22Rv1 (cell line): ENCODE measurements around the gene MEOX2.
A peak's percentile ranks its signal among the peaks of the same experiment; 100 is the strongest.

Experiments
- H3K27ac ChIP-seq: fragments of 450-650 bp; 2 replicates; pipeline ENCODE4 v1.5.1; 2017
- ZFX ChIP-seq: fragments of 450-650 bp; IDR thresholded peaks from 2 replicates; pipeline ENCODE4 v1.6.1; 2017; ENCODE audit warnings: antibody characterized with exemption, borderline replicate concordance
- TF ChIP-seq, protein P1 (sequence below): fragments of 450-650 bp; IDR thresholded peaks from 2 replicates; pipeline ENCODE4 v1.5.1; 2017; ENCODE audit warnings: mild to moderate bottlenecking

Gene MEOX2

GRCh38 chr7:15567652-15568051, 118.8 kb downstream of the MEOX2 start:
- no peak for TF ChIP-seq ZFX
- TF ChIP-seq, protein P1, sequence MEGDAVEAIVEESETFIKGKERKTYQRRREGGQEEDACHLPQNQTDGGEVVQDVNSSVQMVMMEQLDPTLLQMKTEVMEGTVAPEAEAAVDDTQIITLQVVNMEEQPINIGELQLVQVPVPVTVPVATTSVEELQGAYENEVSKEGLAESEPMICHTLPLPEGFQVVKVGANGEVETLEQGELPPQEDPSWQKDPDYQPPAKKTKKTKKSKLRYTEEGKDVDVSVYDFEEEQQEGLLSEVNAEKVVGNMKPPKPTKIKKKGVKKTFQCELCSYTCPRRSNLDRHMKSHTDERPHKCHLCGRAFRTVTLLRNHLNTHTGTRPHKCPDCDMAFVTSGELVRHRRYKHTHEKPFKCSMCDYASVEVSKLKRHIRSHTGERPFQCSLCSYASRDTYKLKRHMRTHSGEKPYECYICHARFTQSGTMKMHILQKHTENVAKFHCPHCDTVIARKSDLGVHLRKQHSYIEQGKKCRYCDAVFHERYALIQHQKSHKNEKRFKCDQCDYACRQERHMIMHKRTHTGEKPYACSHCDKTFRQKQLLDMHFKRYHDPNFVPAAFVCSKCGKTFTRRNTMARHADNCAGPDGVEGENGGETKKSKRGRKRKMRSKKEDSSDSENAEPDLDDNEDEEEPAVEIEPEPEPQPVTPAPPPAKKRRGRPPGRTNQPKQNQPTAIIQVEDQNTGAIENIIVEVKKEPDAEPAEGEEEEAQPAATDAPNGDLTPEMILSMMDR = no peak
- H3K27ac ChIP-seq = no peak overlapping the region

DNA sequence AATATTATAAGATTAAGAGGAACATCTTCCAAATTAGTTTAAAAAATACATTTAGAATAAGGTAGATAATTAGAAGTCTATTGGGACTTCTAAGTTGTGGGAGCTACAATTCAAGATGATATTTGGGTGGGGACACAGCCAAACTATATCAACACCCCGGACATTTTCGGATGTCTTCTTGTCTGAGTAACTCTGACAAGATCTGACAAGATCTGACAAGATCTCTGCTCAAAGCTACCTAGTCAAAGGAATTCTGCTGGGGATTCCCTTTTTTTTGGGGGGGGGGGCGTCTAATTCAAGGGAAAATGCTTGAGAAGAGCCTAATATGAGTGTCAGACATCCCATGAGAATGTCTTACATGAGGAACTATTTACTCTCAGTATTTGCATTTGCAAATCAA, 119.4 kb downstream of the MEOX2 start:
- no peak overlapping the region for H3K27ac ChIP-seq
- no peak for TF ChIP-seq ZFX
- TF ChIP-seq, protein P1 = no peak

DNA sequence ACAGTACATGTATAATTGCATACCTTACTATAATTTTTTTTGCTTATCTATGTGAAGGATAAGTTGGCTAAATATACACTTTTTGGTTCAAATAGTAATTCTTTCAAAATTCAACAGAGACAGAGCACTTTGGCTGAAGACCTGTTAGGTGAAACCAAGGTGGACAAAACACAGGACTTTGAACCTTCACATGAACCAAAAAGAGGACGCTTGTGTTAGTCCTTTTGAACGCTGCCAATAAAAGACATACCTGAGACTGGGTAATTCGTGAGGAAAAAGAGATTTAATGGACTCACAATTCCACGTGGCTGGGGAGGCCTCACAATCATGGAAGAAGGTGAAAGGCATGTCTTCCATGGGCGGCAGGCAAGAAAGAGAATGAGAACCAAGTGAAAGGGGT, 120.0 kb downstream of the MEOX2 start:
- no peak for TF ChIP-seq ZFX
- TF ChIP-seq, protein P1 = no peak
- H3K27ac ChIP-seq = no peak overlapping the region

DNA sequence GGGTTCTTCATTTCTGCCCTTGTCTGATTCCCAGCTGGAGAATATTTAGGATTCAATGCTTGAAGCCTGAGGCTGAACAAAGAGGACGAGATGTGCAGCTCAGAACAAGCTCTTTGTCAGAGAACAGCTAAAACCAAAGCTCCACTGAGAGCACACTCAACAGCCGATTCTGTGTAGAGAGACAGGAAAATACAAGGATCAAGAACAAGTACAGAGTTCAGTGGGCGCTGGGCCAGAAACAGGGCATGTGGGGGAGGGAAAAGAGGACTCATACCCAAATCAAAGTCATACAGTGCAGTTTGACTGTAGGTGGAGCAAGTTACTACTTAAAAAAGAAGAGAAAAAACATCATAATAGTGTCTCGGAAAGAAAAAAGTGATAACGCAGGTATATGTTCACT, 124.6 kb downstream of the MEOX2 start, which contains the start of gene AGMO:
TSS of gene AGMO (minus strand) at position 181 of the 400 bp plus-strand sequence.
- no peak for TF ChIP-seq ZFX
- TF ChIP-seq, protein P1 = no peak
- peak within 1 kb of the TSS; percentile 43 for H3K27ac ChIP-seq
